GM03348 (cell line): ENCODE results near the gene HOXA7.
A peak's percentile ranks its signal among the peaks of the same experiment; 100 is the strongest.

Source experiments
- DNase-seq: peaks from one replicate; pipeline ENCODE4 v3.0.0; 2012; ENCODE audit warnings: low spot score

The HOXA7 gene

DNA sequence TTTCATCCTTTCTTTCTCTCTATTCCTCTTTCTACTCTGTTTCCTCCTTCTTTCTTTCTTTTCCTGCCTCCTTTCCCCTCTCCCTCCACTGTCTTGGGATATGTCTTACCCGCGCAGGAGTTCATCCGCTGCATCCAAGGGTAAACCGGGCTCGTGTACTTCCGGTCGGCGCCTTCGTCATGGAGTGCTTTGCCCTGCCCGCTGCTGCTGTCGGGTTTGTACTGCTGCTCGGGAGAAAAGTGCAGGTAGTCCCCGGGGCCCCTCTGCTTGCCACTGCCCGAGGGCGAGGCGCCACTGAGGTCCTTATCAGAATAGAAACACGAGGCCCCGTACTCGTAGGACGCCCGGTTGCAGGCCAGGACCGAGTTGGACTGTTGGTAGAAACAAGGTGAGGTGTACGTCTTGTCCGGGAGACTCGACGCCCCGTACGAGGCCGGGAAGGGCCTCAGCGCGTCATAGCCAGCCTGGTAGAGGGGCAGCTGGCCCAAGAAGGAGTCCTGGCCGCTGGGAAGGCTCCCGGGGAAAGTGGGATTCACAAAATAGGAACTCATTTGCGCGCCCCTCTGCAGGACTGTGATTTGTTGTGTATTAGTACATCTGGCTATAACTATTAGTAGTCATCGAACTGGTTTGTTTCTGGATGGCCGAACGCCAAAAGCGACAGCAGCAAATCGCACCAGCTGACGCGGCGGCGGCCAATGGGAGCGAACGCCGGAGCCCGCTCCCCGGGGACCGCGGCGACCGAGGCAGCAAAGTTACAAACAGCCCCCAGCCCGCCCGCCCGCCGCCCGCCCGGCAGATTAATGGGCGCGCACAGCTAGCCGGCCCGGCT, 9.1 kb downstream of the HOXA7 start, which contains the start of gene HOXA6:
TSS of gene HOXA6 (minus strand) at position 576 of the 832 bp plus-strand sequence. CDS start at position 551, 25 bp downstream.
- peak; percentile 82 for DNase-seq

DNA sequence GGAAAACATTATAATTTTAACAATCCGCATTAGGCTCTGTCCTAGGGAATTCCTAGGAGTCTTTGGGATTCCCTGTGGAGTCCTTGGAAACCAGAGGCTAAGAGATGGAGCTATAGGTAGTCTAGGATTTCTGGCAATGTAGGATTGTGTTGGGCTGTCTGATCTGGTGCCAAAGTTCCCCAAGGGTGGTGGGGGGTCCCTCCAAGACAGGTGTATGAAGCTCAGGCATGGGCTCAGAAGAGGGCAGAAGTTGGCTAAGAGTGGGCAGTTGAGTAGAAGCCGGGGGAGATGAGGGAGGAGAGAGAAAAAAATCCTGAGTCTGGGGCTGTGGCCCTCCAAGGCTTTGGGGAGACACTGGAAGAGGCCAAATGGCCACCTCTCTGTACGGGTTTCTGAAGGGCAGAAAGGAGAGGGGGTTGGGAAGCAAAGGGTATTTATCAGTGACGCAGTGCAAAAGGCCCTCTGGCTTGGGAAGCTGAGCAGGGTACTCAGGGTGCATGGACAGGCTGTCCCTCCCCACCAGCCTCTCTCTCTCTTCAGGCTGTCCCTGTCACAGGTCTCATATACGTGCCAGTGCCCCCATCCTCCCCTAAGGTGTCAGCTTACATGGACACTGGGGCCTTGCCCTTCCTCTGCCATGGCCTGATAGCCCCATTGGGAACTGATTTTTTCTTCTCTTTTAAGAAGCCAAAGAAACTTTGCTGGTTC, 9.8 kb downstream of the HOXA7 start:
- no peak for DNase-seq

DNA sequence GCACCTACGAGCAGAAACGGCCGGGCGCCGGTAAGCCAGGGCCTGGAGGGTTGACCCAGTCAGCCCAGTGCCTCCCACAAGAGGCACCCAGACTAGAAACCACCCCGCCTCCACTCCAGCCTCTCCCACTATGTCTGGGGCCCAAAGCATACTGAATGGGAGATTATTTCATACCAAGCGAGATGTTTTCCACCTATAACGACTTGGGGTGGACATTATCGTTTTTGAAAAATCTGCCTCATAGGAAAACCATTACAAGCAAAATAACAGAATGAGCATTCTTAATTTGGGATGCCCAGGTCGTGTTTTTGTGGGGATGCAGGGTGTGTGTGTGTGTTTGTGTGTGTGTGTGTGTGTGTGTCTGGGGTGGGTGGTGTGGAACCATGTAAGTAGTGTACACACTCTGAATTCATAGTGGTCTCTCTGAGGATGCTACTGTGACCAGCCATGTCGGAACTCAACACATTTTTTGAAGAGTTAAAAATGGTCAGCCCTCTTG, 10.5 kb downstream of the HOXA7 start:
- DNase-seq = no peak

DNA sequence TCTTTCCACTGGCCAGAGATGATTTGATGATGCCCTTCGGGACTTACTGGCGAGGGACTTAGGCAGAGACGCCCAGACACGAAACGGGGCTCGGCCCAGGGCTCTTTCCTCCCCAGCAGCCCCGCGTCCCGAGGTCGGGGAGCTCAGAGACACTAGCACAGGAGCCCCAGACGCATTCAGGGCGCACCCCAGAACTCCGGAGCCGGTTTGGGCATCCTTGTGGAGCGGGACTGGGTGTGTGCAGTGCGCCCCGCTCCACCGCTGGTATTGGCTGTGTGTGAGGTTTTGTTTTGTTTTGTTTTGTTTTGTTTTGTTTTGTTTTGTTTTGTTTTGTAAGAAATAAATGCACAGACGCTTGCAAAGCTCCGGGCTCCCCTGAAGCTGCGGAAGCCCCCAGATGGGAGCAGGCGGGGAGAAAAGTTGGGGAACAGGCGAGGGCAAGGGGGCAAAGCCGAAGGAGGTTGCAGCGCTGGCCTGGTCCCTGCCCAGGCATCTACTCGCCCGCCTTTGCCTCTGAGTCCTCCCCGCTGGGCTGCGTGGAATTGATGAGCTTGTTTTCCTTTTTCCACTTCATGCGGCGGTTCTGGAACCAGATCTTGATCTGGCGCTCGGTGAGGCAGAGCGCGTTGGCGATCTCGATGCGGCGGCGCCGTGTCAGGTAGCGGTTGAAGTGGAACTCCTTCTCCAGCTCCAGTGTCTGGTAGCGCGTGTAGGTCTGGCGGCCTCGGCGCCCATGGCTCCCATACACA, 11.1 kb downstream of the HOXA7 start:
- no peak for DNase-seq

DNA sequence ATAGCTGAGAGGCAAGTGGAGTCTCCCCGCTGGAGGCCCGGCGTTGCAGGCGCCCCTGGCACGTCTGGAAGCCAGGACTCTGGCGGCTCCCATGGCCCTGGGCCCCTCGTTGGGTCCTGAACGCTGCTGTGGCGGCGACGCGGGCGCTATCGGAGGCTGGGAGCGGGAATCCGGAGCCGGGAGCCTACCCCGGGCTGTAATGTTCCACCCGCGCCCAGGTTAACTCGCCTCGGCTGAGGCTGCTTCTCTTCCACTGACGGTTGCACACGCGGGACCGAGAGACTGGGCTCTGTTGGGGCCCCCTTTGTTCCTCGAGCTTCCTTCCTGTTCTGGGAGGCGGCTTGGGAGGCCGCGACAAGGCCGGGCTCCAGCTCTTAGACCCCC, 11.7 kb downstream of the HOXA7 start:
- DNase-seq = no peak

DNA sequence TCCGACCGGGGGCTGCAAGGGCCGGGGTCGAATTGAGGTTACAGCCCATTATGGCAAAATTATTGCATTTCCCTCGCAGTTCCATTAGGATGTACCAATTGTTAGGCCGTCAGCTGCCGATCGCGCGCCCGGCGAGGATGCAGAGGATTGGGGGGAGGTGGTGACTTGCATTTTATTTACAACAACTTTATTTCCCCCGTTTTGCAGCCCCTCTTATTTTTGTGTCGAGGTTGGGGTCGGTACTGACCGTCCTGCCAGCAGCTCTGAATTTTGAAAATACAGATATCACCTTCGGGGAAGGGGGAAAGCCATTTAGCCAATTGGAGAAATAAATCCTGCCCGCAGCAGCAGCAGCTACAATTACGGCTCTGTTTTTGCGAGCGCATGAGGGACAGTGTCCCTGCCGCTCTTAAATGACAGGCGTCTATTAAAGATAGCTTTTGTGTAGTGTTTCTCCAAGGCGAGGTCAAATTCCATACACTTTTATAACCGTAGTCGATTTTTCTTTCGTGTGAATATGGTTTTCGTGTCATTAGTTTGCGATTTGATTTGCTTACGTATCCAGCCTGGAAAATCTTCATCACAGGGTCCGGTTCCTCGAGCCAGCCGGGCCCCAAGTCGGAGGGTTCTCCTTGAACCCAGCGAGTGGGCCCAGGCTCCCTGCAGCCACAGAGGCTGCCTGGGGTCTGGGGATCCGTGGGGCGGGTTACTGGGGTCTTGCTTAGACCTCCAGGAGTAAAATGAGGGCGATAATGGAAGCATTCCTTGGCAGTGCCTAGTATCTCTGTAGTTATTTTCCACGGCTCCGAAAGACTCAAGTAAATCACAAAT, 12.3 kb downstream of the HOXA7 start:
- DNase-seq = no peak

DNA sequence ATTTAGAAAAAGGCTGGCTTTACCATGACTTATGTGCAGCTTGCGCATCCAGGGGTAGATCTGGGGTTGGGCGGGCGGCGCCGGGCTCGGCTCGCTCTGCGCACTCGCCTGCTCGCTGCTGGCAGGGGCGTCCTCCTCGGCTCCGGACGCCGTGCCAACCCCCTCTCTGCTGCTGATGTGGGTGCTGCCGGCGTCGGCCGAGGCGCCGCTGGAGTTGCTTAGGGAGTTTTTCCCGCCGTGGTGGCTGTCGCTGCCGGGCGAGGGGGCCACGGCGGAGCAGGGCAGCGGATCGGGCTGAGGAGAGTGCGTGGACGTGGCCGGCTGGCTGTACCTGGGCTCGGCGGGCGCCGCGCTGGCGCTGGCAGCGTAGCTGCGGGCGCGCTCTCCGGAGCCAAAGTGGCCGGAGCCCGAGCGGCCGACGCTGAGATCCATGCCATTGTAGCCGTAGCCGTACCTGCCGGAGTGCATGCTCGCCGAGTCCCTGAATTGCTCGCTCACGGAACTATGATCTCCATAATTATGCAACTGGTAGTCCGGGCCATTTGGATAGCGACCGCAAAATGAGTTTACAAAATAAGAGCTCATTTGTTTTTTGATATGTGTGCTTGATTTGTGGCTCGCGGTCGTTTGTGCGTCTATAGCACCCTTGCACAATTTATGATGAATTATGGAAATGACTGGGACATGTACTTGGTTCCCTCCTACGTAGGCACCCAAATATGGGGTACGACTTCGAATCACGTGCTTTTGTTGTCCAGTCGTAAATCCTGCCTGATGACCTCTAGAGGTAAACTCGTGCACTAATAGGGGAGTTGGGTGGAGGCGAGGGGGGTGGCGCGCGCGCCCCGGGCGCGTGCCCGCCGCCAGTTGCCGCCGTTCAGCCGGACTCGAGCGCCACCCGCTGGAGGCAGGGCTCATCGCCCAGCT, 13.2 kb downstream of the HOXA7 start, which contains the start of gene HOXA5:
TSS of gene HOXA5 (minus strand) at position 659 of the 927 bp plus-strand sequence. CDS start at position 585, 74 bp downstream.
- no peak for DNase-seq

DNA sequence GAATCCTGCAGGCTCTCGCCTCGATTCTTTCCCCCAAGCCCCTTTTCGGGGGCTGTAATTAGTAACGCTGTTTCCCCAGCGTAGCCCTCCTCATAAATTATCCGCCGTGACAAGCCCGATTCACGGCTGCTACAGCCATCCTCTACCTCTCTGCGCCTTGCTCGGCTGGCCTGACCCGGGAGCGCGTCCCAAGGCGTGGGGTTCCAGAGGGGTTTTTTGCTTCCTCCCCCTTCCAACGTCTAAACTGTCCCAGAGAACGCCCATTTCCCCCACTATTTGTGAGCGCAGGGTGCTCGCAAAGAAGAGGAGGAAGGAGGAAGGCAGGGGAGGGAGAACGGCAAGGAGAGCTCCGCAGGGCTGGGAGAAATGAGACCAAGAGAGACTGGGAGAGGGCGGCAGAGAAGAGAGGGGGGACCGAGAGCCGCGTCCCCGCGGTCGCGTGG, 13.9 kb downstream of the HOXA7 start:
- DNase-seq = no peak

DNA sequence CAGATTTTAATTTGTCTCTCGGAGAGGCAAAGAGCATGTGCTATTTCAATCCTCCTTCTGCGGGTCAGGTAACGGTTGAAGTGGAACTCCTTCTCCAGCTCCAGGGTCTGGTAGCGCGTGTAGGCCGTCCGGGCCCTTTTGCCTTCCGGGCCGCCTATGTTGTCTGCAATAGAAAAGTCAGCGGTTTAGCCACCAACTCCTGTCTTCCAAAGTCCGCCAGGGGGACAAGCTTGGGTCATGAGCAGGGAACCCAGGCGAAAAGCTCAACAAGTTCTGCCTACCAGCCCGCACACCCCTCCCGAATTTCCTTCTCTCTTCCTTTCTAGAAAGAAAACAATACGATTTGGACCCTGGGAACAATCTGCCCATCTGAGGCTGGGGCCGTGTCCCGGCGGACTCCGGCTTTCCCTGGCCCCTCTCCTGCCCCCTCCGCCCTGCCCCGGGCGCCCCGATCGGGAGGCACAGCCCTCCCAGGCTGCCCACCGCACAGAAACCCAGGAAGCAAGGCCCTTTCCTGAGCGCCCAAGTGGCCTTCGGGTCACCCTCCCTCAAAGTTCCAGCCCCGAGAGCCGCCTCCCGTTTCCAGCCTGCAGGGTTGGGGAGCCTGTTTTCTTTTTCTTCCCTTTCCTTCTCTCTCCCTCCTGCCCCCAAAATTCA, 14.4 kb downstream of the HOXA7 start:
- no peak for DNase-seq

DNA sequence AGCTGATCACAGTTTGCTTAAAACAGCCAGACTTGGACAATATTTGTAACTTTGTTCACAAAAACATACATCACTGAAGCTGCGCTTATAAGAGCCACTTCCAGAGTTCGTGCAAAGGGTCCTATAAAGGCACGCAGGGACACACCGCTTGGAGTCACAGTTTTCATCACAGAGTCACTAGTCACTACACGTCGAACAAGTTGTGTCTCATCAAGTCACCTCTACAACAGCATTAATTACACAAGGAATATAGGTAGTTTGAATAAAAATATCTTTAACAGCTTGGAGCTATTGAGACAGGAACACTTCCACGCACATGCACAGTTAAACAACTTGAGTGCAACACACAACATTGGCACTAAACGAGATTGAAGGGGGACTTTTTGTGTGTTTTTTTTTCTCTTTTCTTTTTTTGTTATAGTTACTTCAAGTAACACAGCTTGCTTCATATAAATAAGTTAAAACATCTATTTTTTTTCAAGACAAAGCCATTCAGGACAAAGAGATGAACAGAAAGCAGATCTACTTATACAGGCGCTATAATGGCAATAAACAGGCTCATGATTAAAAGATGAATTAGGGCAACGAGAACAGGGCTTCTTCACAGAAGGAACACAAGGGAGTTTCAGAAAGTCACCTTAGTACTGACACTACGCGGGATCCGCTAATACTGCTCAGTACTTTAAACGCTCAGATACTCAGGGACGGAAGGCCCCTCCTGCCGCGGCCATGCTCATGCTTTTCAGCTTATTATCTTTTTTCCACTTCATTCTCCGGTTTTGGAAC, 15.1 kb downstream of the HOXA7 start:
- no peak for DNase-seq

DNA sequence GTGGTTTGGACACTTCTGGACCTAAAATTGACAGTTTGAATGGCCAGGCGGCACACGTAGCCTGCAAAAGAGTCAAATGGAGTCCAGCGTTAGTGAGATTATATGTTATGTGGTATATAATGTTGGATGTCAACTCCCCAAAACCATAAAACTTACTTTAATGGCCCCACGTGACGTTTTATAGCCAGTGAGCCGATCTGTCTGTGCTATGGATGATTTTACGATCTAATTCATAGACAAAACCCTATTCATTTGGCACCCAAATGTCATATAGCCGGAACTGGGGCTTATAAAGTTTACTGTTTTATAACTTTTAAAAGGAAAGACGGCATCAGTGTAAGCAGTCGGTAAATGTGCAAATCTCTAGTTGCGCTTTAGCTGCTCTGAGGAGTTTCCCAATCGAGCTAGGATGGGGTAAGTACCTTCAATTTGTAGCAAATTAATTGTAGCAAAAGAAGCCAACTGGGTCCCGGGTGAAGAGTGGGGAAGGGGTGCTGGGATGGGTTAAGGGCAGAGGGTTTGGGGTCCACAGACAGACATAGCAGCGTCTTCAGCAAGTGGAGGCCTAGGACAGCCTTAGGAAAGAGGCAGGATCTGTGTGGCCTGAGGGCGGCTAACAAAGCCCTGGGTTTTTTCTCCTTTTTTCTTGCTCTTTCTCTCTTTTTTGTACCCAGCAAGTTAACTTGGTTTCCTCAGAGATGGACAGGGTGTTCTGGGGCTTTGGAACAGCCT, 16.2 kb downstream of the HOXA7 start:
- no peak for DNase-seq

DNA sequence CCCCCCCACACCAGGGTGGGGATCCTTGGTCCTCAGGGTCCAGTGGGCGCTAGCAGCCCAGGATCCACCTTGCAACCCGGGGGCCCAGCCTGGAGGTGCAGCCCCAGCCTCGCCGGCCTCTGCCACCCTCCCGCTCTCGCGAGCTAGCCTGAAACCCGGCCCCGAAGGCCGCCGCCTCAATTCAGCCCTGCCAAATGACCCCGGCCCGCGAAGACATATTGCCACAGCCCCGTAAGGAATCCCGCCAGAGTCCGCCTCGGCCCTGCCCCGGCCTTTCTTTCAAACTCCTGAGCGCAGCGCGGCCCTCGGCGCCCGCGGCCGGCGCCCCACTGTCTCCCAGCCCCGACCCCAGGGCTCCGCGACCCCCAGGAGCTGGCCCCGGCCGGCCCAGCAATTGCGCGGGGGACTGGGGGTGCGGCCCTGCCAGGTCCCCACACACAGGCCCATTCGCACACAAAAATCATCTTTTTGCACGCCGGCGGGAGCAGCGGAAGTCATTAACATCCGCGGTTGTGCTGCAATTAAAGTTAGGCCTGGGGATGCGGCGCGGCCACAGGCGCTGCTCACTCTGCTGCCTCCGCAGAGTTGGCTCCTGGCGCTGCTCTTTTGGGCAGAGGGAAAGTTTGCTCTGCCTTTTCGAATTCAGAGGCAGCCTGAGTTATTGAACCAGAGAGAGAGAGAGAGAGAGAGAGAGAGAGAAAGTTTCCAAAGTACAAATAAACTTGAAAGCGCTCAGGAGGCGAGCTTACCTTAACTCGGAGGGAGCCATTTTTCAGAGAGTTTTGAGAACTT, 16.9 kb downstream of the HOXA7 start:
- no peak for DNase-seq

DNA sequence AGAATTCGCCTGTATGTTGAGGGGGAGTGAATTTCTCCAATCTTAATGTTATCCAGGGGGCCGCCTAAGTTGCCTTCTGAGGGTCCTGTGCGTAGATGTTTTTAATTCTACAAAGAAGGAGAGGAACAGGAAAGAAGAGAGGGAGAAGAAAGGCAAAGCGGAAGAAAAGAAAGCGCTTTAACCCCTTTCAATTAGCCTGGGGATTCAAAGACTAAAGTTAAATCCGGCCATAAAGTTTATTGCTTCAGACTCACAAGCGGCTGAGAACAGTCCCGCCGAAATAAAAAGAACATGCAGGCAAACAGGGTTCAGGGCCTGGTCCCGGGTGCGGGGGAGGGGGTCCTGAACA, 17.5 kb downstream of the HOXA7 start:
- DNase-seq = no peak

DNA sequence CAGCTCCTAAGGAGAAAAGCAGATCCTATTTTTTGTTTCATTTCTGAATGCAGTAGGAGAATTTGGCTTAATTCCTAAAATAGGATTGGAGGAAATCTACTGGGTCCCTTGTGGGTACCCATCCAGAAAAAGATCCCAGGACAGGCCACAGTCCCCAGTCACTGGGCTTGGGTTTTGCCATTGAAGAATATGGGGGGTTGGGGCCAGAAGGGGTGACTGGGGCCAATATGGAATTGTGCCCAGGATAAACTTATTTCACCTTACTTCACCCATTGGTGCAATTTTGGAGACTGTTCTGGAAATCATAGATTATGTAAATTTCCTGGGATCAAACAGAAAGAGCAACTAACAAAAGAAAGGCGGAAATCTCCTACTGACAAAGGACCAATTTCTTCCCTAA, 18.0 kb downstream of the HOXA7 start:
- DNase-seq = no peak

DNA sequence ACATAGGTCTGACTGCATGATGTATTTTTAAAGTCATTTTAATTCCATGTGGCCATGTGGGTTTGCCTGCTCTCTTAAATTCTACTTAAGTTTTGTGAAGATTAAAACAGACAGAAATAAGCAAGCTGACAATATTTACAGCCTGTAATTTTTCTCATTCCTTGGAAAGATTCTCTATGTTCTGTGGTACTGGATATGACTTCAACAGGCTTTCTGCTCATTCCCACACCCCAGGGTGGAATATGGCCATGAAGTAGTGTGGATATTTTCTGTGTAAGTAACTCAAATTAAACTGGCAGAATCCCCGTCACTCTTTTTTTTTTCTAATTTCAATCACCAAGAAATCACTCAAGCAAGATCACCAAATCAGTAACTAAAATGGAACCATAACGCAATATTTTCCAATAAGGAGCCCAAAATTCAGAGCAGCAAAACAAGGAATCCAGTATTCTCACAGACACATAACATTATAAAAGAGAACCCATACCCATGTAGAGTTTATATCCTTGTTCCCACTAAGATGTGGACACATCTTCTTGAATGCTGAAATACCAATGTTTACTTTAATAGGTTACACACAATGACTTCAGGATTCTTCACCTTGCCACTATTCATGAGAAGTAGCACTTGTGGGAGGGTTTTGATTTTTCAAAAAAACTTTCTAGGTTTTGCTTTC, 18.7 kb downstream of the HOXA7 start:
- DNase-seq = no peak

DNA sequence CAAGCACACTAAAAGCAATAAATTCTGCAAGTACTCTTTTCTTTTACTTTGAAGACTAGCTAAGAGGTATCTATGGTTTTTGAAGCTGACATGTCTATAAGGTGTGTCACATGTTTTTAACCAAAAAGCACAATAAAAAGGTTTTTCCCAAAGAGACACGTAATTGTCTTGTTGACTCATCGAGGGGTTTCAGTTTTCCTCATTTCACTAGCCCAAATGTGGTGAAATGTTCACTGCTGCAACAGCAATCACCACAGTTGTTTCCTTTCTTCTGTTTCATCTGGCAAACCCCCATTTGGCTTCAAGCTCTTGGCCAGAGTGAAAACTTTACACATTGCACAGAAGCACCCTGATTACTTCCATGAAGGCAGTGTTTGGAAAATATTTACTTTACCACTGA, 22.1 kb downstream of the HOXA7 start:
- DNase-seq = peak; percentile 83
